ENCODE measurements around the gene SVOP. TPM values are rescaled to one million over a fixed set of nuclear protein-coding genes. Genes with fewer than 3 reads are reported as not detected.

SVOP gene
- total and polyA plus RNA-seq, 2 of the 4 experiments (the other 2 are of a cell fraction) = not detected

DNA sequence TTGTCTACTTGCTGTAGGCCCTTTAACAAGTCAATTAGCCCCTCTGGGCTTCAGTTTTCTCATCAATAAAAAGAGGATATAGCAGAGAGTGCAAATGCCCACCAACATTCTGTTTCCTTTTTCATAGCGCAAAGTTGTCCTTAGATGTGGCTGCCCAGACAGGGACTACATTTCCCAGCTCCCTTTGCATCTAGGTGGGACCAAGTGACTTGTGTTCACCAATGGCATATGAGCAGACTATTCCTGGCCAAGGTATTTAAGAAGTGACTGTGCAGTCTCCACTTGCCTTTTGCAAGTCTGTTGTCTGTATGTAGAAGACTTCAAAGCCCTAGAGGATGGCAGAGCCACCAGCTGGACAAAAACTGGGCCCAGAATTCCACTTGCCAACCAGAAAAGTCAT, 81.3 kb downstream of the SVOP start:
- H3K4ac ChIP-seq (ENCODE audit: low read depth, low read length) = no peak overlapping the region
- H4K8ac ChIP-seq (ENCODE audit: low read depth in 2 of 2, low read length in 2 of 2) = no peak overlapping the region
- in situ Hi-C loops (cut with MboI; ENCODE audit: low sequenced_read_pairs) = loop anchor here (10.0 kb wide), 1 partner anchor 295 kb away; no protein-coding TSS in a partner anchor
- H4K20me1 ChIP-seq (ENCODE audit: insufficient read depth, low read length) = no peaks in the 10 kb centered on the region
- H3K14ac ChIP-seq (replicated peaks; ENCODE audit: low read depth, low read length) = no peak overlapping the region
- no peak overlapping the region for H4K91ac ChIP-seq (ENCODE audit: insufficient read depth, low read depth, low read length)
- H3K56ac ChIP-seq (ENCODE audit: extremely low read depth, insufficient read depth, low read length) = no peak overlapping the region
- no peak overlapping the region for H4K5ac ChIP-seq (ENCODE audit: low read depth, low read length)
- H3K18ac ChIP-seq (ENCODE audit: low read depth, low read length) = no peak overlapping the region
- no peak overlapping the region for H2BK5ac ChIP-seq (ENCODE audit: low read depth, low read length, poor library complexity, severe bottlenecking)
- no peaks in the 10 kb centered on the region for H3K9me3 ChIP-seq (ENCODE audit: control insufficient read depth, insufficient read depth, low read length)
- no TSS peak for BruUV-seq (replicated peaks)
- ChIA-PET CTCF (interaction anchor here (1.7 kb wide), 1 partner anchor 11 kb away, joined by 9 read pairs; no protein-coding TSS in a partner anchor), POLR2A (ENCODE audit: unreplicated experiment) (no interaction called here)
- dilution Hi-C loops (cut with HindIII; ENCODE audit: low sequenced_read_pairs, unreplicated experiment) = no loop called here
- H3K4me2 ChIP-seq (ENCODE audit: low read depth, low read length) = no peak overlapping the region
- H3K36me3 ChIP-seq (ENCODE audit: control insufficient read depth, insufficient read depth, low read length) = no peaks in the 10 kb centered on the region
- H2AFZ ChIP-seq (replicated peaks; ENCODE audit: low read length, poor library complexity) = no peak overlapping the region
- H3K79me1 ChIP-seq (ENCODE audit: low read depth in 1 of 2, low read length in 2 of 2) = no peaks in the 10 kb centered on the region
- H3K4me1 ChIP-seq (ENCODE audit: control insufficient read depth, insufficient read depth, low read length) = no peaks in the 10 kb centered on the region
- no peak overlapping the region for H2AK9ac ChIP-seq (replicated peaks; ENCODE audit: low read depth, low read length, poor library complexity)
- H3K27ac ChIP-seq (ENCODE audit: insufficient read depth, low read length) = no peak overlapping the region
- TF ChIP-seq, protein P1, sequence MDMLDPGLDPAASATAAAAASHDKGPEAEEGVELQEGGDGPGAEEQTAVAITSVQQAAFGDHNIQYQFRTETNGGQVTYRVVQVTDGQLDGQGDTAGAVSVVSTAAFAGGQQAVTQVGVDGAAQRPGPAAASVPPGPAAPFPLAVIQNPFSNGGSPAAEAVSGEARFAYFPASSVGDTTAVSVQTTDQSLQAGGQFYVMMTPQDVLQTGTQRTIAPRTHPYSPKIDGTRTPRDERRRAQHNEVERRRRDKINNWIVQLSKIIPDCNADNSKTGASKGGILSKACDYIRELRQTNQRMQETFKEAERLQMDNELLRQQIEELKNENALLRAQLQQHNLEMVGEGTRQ (IDR thresholded peaks at IDR 0.05; ENCODE audit: low read depth, low read length) = peak; percentile 51; the same call in 1 of the 2 replicates
- TF ChIP-seq SMC3 (IDR thresholded peaks at IDR 0.05; ENCODE audit: low read depth, low read length) = no peak
- no peak overlapping the region for H2AK5ac ChIP-seq (ENCODE audit: low read depth, low read length)
- peak; percentile 13 for DNase-seq
- H2BK120ac ChIP-seq (ENCODE audit: low read depth, low read length) = no peak overlapping the region
- no peak overlapping the region for H2BK20ac ChIP-seq (ENCODE audit: low read depth, low read length)
- H3K9ac ChIP-seq (ENCODE audit: low read depth, low read length) = no peak overlapping the region
- peaks cover 32% of the 10 kb centered on the region for H3K27me3 ChIP-seq (ENCODE audit: control insufficient read depth, insufficient read depth, low read length)
- H2BK15ac ChIP-seq (ENCODE audit: low read depth, low read length) = no peak overlapping the region
- no CpG with 5 or more reads among the region's 1 CpG for WGBS, 2 experiments (ENCODE audit: extremely low coverage in 2 of 2, insufficient read length in 1 of 2)
- intact Hi-C loops (cut with micrococcal nuclease) = no loop called here
- no peak overlapping the region for H3K4me3 ChIP-seq (ENCODE audit: insufficient read depth, low read depth, low read length)
- H3K9me1 ChIP-seq (ENCODE audit: insufficient read depth, low read length) = no peaks in the 10 kb centered on the region
- no peak for ATAC-seq (ENCODE audit: low read depth)
- H3K23ac ChIP-seq (ENCODE audit: low read depth, low read length) = no peak overlapping the region
